ENCODE results near the gene STK32C. TPM values are rescaled to one million over a fixed set of nuclear protein-coding genes. Genes with fewer than 3 reads are reported as not detected.

The STK32C gene
- total and polyA plus RNA-seq, 2 experiments from 2014 or later, result 8.8 to 9.8 TPM

- Histone ChIP-seq H3K79me2 (ENCODE audit: insufficient read depth) (no peaks in the 10 kb centered on the region), H3K9me3 (ENCODE audit: low read depth) (no peaks in the 10 kb centered on the region), H3K4me3 (no peak overlapping the region), H3K4me1 (ENCODE audit: insufficient read depth) (no peaks in the 10 kb centered on the region), H3F3A (ENCODE audit: insufficient read depth) (no peaks in the 10 kb centered on the region), H3K27ac (no peak overlapping the region), H3K36me3 (ENCODE audit: low read depth) (no peaks in the 10 kb centered on the region), H3K9me2 (ENCODE audit: insufficient read depth) (no peaks in the 10 kb centered on the region), H4K20me1 (ENCODE audit: insufficient read depth) (no peaks in the 10 kb centered on the region), H3K27me3 (replicated peaks; ENCODE audit: insufficient read depth) (no peaks in the 10 kb centered on the region), H3K4me2 (ENCODE audit: unreplicated experiment) (no peak overlapping the region), H2AFZ (no peak overlapping the region), H3K9ac (no peak overlapping the region)
- 81 to 82% methylated on average over 11 of the region's 11 CpGs for WGBS, 2 experiments (ENCODE audit: low coverage in 1 of 2, low lambda C conversion rate in 2 of 2, missing lambda C conversion rate in 2 of 2)
- in situ Hi-C loops (cut with MboI), result no loop called here
- TF ChIP-seq EZH2phosphoT487 (IDR thresholded peaks at IDR 0.05; ENCODE audit: insufficient read depth, low read depth), result no peak
- TF ChIP-seq EZH2 (IDR thresholded peaks at IDR 0.05; ENCODE audit: insufficient read depth, poor library complexity, severe bottlenecking), result no peak
- no peak for DNase-seq
These were observed 101.4 kb downstream of the STK32C start for GRCh38 chr10:132206377-132206745.

- no peaks in the 10 kb centered on the region for H4K20me1 ChIP-seq (ENCODE audit: insufficient read depth)
- H3K9me3 ChIP-seq (ENCODE audit: low read depth), result no peaks in the 10 kb centered on the region
- WGBS, 2 experiments (ENCODE audit: low coverage in 1 of 2, low lambda C conversion rate in 2 of 2, missing lambda C conversion rate in 2 of 2), result 73 to 87% methylated on average over 27 to 35 of the region's 37 CpGs
- no peaks in the 10 kb centered on the region for H3F3A ChIP-seq (ENCODE audit: insufficient read depth)
- H3K36me3 ChIP-seq (ENCODE audit: low read depth), result no peaks in the 10 kb centered on the region
- no peak overlapping the region for H3K4me2 ChIP-seq (ENCODE audit: unreplicated experiment)
- H3K9me2 ChIP-seq (ENCODE audit: insufficient read depth), result no peaks in the 10 kb centered on the region
- H3K79me2 ChIP-seq (ENCODE audit: insufficient read depth), result no peaks in the 10 kb centered on the region
- no peak for DNase-seq
- no peak overlapping the region for H3K4me3 ChIP-seq
- no peaks in the 10 kb centered on the region for H3K27me3 ChIP-seq (replicated peaks; ENCODE audit: insufficient read depth)
- H3K4me1 ChIP-seq (ENCODE audit: insufficient read depth), result no peaks in the 10 kb centered on the region
- in situ Hi-C loops (cut with MboI), result no loop called here
- TF ChIP-seq EZH2phosphoT487 (IDR thresholded peaks at IDR 0.05; ENCODE audit: insufficient read depth, low read depth) (no peak), EZH2 (IDR thresholded peaks at IDR 0.05; ENCODE audit: insufficient read depth, poor library complexity, severe bottlenecking) (no peak)
- H3K9ac ChIP-seq, result no peak overlapping the region
- no peak overlapping the region for H2AFZ ChIP-seq
- H3K27ac ChIP-seq, result no peak overlapping the region
These were observed 101.9 kb downstream of the STK32C start for GRCh38 chr10:132205650-132206376.

- Histone ChIP-seq H3K27ac (no peak overlapping the region), H3K27me3 (replicated peaks; ENCODE audit: insufficient read depth) (no peaks in the 10 kb centered on the region), H3K36me3 (ENCODE audit: low read depth) (no peaks in the 10 kb centered on the region), H3K4me3 (no peak overlapping the region), H4K20me1 (ENCODE audit: insufficient read depth) (no peaks in the 10 kb centered on the region), H3K9me3 (ENCODE audit: low read depth) (no peaks in the 10 kb centered on the region), H3K4me2 (ENCODE audit: unreplicated experiment) (no peak overlapping the region), H3K4me1 (ENCODE audit: insufficient read depth) (no peaks in the 10 kb centered on the region), H3K9me2 (ENCODE audit: insufficient read depth) (no peaks in the 10 kb centered on the region), H3F3A (ENCODE audit: insufficient read depth) (no peaks in the 10 kb centered on the region), H2AFZ (no peak overlapping the region), H3K79me2 (ENCODE audit: insufficient read depth) (no peaks in the 10 kb centered on the region), H3K9ac (no peak overlapping the region)
- in situ Hi-C loops (cut with MboI), result no loop called here
- DNase-seq, result no peak
- TF ChIP-seq EZH2 (IDR thresholded peaks at IDR 0.05; ENCODE audit: insufficient read depth, poor library complexity, severe bottlenecking), result no peak
- TF ChIP-seq EZH2phosphoT487 (IDR thresholded peaks at IDR 0.05; ENCODE audit: insufficient read depth, low read depth), result no peak
- 85 to 92% methylated on average over 22 to 27 of the region's 28 CpGs for WGBS, 2 experiments (ENCODE audit: low coverage in 1 of 2, low lambda C conversion rate in 2 of 2, missing lambda C conversion rate in 2 of 2)
These were observed 102.8 kb downstream of the STK32C start for GRCh38 chr10:132204781-132205473.

GRCh38 chr10:132204078-132204780 lies 103.5 kb downstream of the STK32C start:
- no peaks in the 10 kb centered on the region for H3K4me1 ChIP-seq (ENCODE audit: insufficient read depth)
- 66 to 77% methylated on average over 18 to 20 of the region's 20 CpGs for WGBS, 2 experiments (ENCODE audit: low coverage in 1 of 2, low lambda C conversion rate in 2 of 2, missing lambda C conversion rate in 2 of 2)
- H3K27me3 ChIP-seq (replicated peaks; ENCODE audit: insufficient read depth), result no peaks in the 10 kb centered on the region
- H3K4me3 ChIP-seq, result no peak overlapping the region
- in situ Hi-C loops (cut with MboI), result no loop called here
- H3K36me3 ChIP-seq (ENCODE audit: low read depth), result no peaks in the 10 kb centered on the region
- no peak for DNase-seq
- no peak overlapping the region for H3K9ac ChIP-seq
- H3K27ac ChIP-seq, result no peak overlapping the region
- H4K20me1 ChIP-seq (ENCODE audit: insufficient read depth), result no peaks in the 10 kb centered on the region
- no peaks in the 10 kb centered on the region for H3K9me3 ChIP-seq (ENCODE audit: low read depth)
- no peak overlapping the region for H2AFZ ChIP-seq
- H3K4me2 ChIP-seq (ENCODE audit: unreplicated experiment), result no peak overlapping the region
- no peaks in the 10 kb centered on the region for H3F3A ChIP-seq (ENCODE audit: insufficient read depth)
- TF ChIP-seq EZH2 (IDR thresholded peaks at IDR 0.05; ENCODE audit: insufficient read depth, poor library complexity, severe bottlenecking), result no peak
- TF ChIP-seq EZH2phosphoT487 (IDR thresholded peaks at IDR 0.05; ENCODE audit: insufficient read depth, low read depth), result no peak
- no peaks in the 10 kb centered on the region for H3K9me2 ChIP-seq (ENCODE audit: insufficient read depth)
- H3K79me2 ChIP-seq (ENCODE audit: insufficient read depth), result no peaks in the 10 kb centered on the region

Measured in GM23248 (cell line).